HEK293T (cell line): Measurements from ENCODE around the gene EYS.

ENCODE experiments used
- CTCF ChIA-PET: fragments of 350-600 bp; formaldehyde crosslinking; extraction: SDS; loops from one replicate; lab custom pipeline; 2021; ENCODE audit warnings: antibody characterized with exemption, inconsistent platforms; lab: Yijun Ruan, JAX
- POLR2A ChIA-PET: fragments of 350-600 bp; formaldehyde crosslinking; extraction: SDS; loops from one replicate; lab custom pipeline; 2020; ENCODE audit warnings: antibody characterized with exemption, inconsistent platforms; lab: Yijun Ruan, JAX
- DNase-seq: peaks from one replicate; pipeline ENCODE4 v3.0.0; 2012; ENCODE audit warnings: mixed read lengths; ENCODE audit errors: extremely low spot score
- ARNT ChIP-seq: fragments of 450-650 bp; IDR thresholded peaks from 2 replicates; pipeline ENCODE4 v1.6.1; 2017; ENCODE audit warnings: mild to moderate bottlenecking
- BHLHE40 ChIP-seq: fragments of 450-650 bp; IDR thresholded peaks from 2 replicates; pipeline ENCODE4 v1.6.1; 2016; ENCODE audit warnings: mild to moderate bottlenecking, moderate library complexity, borderline replicate concordance
- CTBP1 ChIP-seq: fragments of 450-650 bp; IDR thresholded peaks from 2 replicates; pipeline ENCODE4 v1.6.1; 2016; ENCODE audit warnings: borderline replicate concordance
- ELF4 ChIP-seq: fragments of 450-650 bp; IDR thresholded peaks from 2 replicates; pipeline ENCODE4 v1.6.1; 2017; ENCODE audit warnings: antibody characterized with exemption
- FOXA1 ChIP-seq: fragments of 450-650 bp; IDR thresholded peaks from 2 replicates; pipeline ENCODE4 v1.6.1; 2016; ENCODE audit warnings: mild to moderate bottlenecking
- FOXK2 ChIP-seq: fragments of 450-650 bp; IDR thresholded peaks from 2 replicates; pipeline ENCODE4 v1.6.1; 2016; ENCODE audit warnings: mild to moderate bottlenecking
- FOXM1 ChIP-seq: fragments of 450-650 bp; IDR thresholded peaks from 2 replicates; pipeline ENCODE4 v1.6.1; 2017; ENCODE audit warnings: mild to moderate bottlenecking, borderline replicate concordance
- HDGF ChIP-seq: fragments of 450-650 bp; IDR thresholded peaks from 2 replicates; pipeline ENCODE4 v1.6.1; 2017; ENCODE audit warnings: antibody characterized with exemption, borderline replicate concordance
- L3MBTL2 ChIP-seq: fragments of 450-650 bp; conservative IDR thresholded peaks from 2 replicates; pipeline ENCODE4 v1.6.1; 2016; ENCODE audit warnings: mild to moderate bottlenecking
- LEF1 ChIP-seq: fragments of 450-650 bp; IDR thresholded peaks from 2 replicates; pipeline ENCODE4 v1.6.1; 2017; ENCODE audit warnings: mild to moderate bottlenecking, borderline replicate concordance
- NFRKB ChIP-seq: fragments of 450-650 bp; IDR thresholded peaks from 2 replicates; pipeline ENCODE4 v1.6.1; 2016; ENCODE audit warnings: mild to moderate bottlenecking, moderate library complexity
- SP1 ChIP-seq: fragments of 450-650 bp; IDR thresholded peaks from 2 replicates; pipeline ENCODE4 v1.6.1; 2017
- SUZ12 ChIP-seq: fragments of 450-650 bp; IDR thresholded peaks from 2 replicates; pipeline ENCODE4 v1.6.1; 2016; ENCODE audit warnings: mild to moderate bottlenecking
- TARDBP ChIP-seq: fragments of 450-650 bp; IDR thresholded peaks from 2 replicates; pipeline ENCODE4 v1.6.1; 2016
- ZNF384 ChIP-seq: fragments of 450-650 bp; IDR thresholded peaks from 2 replicates; pipeline ENCODE4 v1.6.1; 2016
- TF ChIP-seq, protein P1 (sequence below): fragments of 450-650 bp; IDR thresholded peaks from 2 replicates; pipeline ENCODE4 v1.6.1; 2016

Gene EYS

DNA sequence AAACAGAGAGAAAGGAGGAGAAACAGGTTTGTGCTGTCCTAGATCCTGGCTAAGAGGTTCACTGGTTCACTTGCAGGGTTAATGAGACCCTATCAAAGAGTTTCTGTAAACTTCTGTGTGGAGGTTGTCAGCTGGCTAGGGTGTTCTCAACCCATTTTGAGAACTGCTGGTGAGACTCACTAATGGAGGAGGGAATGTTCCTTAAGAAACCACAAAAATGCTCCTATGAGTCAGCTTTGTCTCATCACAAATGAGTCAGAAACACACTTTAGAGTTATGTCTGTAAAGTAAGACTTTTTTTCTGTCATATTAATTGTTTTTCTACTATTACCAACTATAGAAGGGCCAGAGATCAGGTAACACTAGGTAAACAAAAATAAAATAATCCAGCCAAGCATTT is 1187.0 kb downstream of the EYS start:
- DNase-seq = no peak
- TF ChIP-seq FOXK2 (no peak), ELF4 (no peak), NFRKB (no peak)
- TF ChIP-seq, protein P1, sequence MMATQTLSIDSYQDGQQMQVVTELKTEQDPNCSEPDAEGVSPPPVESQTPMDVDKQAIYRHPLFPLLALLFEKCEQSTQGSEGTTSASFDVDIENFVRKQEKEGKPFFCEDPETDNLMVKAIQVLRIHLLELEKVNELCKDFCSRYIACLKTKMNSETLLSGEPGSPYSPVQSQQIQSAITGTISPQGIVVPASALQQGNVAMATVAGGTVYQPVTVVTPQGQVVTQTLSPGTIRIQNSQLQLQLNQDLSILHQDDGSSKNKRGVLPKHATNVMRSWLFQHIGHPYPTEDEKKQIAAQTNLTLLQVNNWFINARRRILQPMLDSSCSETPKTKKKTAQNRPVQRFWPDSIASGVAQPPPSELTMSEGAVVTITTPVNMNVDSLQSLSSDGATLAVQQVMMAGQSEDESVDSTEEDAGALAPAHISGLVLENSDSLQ = no peak
- ChIA-PET CTCF (no interaction called here), POLR2A (no interaction called here)

DNA sequence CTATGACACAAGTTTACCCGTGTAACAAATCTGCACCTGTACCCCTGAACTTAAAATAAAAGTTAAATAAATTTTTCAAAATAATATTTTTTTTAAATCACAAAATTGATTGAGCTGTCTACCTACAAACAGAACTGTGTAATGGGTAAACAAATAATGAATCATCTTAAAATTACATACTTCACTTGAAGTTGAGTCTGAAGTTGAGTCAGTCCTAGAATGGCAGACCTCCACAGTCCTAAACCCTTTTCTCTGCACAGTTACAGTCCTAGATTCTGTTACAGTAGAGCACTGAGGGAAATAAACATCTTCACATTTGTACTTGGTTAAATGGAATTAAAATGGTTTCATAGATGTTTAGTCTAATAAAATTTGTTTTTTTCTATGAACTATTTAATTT is 1190.6 kb downstream of the EYS start:
- DNase-seq = no peak
- ChIA-PET CTCF (no interaction called here), POLR2A (no interaction called here)
- TF ChIP-seq FOXK2 (no peak), SUZ12 (no peak), LEF1 (no peak), ZNF384 (no peak), L3MBTL2 (no peak), ELF4 (no peak), NFRKB (no peak), CTBP1 (no peak), BHLHE40 (no peak), SP1 (no peak), HDGF (no peak), TARDBP (no peak), FOXA1 (no peak), ARNT (no peak)
- TF ChIP-seq, protein P1 = no peak

DNA sequence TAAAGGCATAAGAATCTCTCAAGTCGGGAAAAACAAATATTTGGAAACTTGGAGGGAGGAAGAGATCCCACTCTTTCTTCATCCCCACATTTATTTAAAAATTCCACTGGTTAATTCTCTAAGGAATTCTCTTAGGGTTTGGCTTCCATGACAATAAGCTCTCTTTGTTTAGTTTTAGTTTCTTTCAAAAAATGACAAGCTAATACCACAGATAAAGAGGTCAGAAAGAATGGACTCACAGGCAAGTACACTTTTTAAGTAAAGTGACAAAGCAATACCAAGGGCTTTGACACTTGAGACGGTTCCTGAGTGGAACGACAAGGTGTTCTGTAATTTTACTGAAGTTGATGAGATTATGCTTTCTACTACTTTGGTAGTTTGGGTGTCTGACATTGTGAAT is 1199.4 kb downstream of the EYS start:
- no peak for DNase-seq
- TF ChIP-seq TARDBP = no peak
- TF ChIP-seq NFRKB = no peak
- TF ChIP-seq L3MBTL2 = no peak
- no peak for TF ChIP-seq SP1
- TF ChIP-seq ZNF384 = no peak
- TF ChIP-seq HDGF = no peak
- TF ChIP-seq ARNT = no peak
- no peak for TF ChIP-seq CTBP1
- no peak for TF ChIP-seq BHLHE40
- TF ChIP-seq, protein P1 = no peak
- TF ChIP-seq FOXM1 = no peak
- no peak for TF ChIP-seq LEF1
- CTCF ChIA-PET = no interaction called here
- POLR2A ChIA-PET = no interaction called here

DNA sequence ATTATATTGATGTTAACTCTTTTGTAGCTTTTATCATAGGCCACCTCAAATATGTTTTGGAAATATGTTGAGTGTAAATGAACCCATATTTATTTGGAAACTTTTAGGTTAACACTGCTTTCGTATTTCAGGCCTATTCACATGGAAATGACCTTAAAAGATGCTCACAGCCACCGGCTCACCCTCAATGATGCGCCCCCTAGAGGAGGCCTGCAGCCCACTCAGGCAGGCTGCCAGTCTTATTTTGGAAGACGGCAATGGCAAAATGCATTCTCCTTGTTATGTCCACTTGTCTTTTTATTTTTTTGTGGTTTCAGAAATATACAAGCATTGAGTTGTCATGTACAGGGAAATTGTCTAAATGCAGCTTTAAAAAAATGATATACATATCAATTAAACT is 1201.7 kb downstream of the EYS start:
- CTCF ChIA-PET = interaction anchor here (0.8 kb wide), 1 partner anchor 120 kb away, joined by 3 read pairs; no protein-coding TSS in a partner anchor
- peak; percentile 61 for DNase-seq
- POLR2A ChIA-PET = no interaction called here
- no peak for TF ChIP-seq LEF1
- TF ChIP-seq CTBP1 = no peak
- no peak for TF ChIP-seq TARDBP
- TF ChIP-seq FOXM1 = no peak
- no peak for TF ChIP-seq L3MBTL2
- TF ChIP-seq NFRKB = no peak
- TF ChIP-seq ARNT = no peak
- TF ChIP-seq HDGF = no peak
- TF ChIP-seq BHLHE40 = no peak

DNA sequence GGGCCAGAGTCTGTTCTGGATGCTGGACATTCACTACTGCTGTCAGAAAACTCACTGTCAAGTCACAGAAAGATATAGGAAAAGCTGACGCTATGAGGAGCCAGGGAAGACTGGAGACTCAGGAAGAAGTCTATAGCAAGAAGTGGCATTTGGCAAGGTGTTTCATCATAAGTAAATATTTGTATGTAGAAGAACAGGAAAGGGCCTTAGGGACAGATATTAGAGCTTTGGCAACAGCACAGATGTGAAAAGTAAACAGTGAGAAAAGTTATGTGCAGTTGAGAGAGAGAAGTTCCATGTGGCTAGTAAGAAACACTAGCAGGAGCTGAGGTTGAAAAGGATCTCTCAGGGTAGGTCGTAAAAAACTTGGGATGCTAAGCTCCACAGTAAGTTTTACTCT is 1202.5 kb downstream of the EYS start:
- POLR2A ChIA-PET = no interaction called here
- TF ChIP-seq TARDBP = no peak
- no peak for TF ChIP-seq L3MBTL2
- TF ChIP-seq FOXK2 = no peak
- no peak for TF ChIP-seq ZNF384
- no peak for TF ChIP-seq BHLHE40
- TF ChIP-seq ARNT = no peak
- no peak for TF ChIP-seq FOXM1
- TF ChIP-seq CTBP1 = no peak
- CTCF ChIA-PET = no interaction called here
- no peak for DNase-seq

DNA sequence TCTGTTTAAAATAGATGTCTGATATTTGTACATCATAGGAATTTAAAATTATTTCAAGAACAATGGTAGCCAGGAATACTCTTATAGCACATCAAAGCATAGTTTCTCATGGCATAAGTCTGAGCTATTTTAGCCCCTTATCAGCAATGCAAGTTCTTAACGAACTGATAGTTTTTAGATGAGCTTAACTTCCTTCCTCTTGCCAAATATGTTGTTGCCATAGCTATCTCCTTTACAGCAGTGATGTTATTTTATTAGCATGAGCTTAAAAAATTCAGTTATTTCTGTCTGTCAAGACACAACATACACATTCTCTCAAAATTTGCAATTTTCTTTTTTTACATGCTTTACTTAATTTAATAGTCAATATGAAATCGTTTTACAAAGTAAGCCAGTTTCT is 1204.2 kb downstream of the EYS start:
- ChIA-PET POLR2A (no interaction called here), CTCF (no interaction called here)
- DNase-seq = no peak
- TF ChIP-seq L3MBTL2 (no peak), LEF1 (no peak), ARNT (no peak), FOXA1 (no peak), HDGF (no peak), NFRKB (no peak)

DNA sequence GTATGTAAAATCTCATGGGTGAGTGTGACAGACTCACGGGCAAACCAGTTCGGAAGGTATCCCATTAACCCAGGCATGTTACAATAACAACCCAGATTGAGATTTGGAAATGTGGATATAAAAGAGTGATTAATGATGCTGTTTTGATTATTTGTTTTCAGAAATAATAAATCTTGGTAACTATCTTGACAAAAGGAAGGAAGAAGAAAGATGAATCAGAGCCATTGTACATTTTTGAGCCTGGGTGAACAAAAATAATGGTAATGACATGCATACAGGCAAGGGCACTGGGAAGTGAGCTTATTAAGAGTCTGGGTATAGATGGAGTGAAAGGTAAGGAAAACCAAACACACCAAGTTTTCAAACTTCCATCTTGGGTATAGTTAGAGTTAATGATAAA is 1209.4 kb downstream of the EYS start:
- ChIA-PET CTCF (no interaction called here), POLR2A (no interaction called here)
- no peak for DNase-seq
- TF ChIP-seq FOXA1 = no peak
